GM10847 (cell line): ENCODE data around the gene ZNF688.

Source experiments
- POLR2A ChIP-seq: IDR thresholded peaks from 2 replicates; pipeline ENCODE4 v1.6.1; 2011; ENCODE audit not compliant: insufficient read length; ENCODE audit errors: extremely low read depth

The ZNF688 gene

DNA sequence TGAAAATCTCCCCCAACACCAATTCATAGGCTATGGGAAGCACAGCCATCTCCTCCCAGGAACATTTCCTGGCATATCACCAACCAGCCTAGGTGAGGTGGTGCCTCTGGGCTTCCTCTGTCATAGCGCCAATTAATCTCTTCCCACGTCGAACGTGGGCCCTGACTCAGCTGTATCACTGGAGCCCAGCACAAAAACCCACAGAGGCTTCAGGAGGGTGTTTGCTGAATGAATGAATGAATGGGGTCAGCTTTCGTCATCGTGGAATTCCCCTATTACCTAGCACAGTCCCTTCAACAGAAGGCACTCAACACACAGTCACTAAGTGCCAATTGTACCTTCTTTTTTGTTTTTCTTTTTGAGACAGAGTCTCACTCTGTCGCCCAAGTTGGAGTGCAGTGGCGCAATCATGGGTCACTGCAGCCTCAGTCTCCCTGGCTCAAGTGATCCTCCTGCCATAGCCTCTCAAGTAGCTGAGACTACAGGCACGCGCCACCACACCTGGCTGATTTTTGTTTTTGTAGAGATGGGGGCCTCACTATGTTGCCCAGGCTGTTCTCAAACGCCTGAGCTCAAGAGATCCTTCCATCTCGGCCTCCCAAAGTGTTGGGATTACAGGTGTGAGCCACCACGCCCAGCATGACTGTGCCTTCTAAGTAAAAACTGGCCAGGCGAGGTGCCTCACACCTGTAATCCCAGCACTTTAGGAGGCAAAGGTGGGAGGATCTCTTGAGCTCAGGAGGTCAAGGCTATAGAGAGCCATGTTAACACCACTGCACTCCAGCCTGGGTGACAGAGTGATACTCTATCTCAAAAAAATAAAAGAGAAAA, 4.1 kb downstream of the ZNF688 start:
- no peak for TF ChIP-seq POLR2A

DNA sequence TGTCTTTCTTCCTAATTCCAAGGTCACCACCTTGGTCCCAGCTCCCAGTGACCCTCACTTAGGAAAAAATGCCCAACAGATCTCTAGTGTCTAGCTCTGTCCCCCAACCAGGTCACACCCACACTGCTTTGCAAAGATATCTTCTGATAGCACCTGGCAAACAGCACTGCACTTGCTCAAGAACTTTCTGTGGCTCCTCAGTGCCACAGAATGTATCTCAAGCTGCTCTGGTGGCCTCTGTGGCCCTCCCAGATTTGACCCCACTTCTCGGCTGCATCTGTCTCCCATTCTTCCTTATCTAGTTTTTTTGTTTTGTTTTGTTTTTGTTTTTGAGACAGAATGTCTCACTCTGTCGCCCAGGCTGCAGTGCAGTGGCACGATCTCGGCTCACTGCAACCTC, 5.0 kb downstream of the ZNF688 start:
- no peak for TF ChIP-seq POLR2A

DNA sequence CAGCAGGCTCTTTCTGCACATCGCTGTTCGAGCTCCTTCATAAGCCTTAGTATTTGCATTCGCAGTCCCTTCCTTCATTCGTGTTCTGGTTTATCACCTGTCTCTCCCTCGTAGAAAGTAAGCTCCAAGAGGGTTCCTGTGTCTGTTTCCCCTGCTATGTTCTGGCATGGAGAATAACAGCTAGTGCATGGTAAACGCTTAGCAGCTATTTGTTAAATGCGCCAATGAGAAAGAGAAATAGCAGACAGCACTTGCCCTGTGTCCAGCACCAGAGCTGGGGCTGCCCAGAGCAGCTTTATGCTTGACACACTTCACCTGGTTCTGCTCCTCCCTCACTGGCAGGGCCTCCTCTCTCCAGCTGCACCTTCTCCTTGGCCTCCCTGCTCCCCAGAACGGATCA, 5.5 kb downstream of the ZNF688 start:
- TF ChIP-seq POLR2A, result no peak

DNA sequence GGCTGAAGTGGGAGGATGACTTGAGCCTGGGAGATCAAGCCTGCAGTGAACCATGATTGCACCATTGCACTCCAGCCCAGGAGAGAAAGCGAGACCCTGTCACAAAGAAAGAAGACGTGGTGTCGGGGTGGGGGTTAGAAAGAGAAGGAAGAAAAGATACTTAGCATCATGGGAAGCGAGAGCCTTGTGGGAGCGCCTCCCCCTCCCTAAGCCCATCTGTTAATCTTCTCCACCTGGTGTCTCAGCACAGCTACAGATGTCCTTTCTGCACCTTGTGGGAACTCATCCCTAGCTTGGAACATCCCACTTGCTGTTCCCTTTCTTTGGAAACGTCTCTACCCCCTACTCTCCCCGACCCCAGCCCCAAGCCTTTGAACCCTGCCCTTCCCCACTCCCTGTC, 6.0 kb downstream of the ZNF688 start:
- TF ChIP-seq POLR2A, result no peak

DNA sequence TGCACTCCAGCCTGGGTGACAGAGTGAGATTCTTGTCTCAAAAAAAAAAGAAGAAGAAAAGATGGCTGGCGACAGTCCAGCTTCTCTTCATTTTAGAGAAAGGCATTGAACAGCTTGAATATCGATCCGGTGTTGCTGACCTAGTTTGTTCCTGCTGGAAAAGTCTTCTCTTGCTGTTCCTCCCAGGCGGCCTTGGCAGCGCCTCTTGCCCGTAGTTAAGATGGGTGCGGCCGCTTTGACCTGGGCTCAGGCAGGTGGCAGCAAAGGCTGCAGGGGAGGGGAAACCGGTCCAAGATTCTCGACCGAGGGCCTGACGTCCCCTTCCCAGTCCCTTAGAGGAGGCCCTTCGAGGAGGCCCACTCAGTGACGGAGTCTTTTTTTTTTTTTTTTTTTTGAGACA, 9.5 kb downstream of the ZNF688 start:
- no peak for TF ChIP-seq POLR2A

DNA sequence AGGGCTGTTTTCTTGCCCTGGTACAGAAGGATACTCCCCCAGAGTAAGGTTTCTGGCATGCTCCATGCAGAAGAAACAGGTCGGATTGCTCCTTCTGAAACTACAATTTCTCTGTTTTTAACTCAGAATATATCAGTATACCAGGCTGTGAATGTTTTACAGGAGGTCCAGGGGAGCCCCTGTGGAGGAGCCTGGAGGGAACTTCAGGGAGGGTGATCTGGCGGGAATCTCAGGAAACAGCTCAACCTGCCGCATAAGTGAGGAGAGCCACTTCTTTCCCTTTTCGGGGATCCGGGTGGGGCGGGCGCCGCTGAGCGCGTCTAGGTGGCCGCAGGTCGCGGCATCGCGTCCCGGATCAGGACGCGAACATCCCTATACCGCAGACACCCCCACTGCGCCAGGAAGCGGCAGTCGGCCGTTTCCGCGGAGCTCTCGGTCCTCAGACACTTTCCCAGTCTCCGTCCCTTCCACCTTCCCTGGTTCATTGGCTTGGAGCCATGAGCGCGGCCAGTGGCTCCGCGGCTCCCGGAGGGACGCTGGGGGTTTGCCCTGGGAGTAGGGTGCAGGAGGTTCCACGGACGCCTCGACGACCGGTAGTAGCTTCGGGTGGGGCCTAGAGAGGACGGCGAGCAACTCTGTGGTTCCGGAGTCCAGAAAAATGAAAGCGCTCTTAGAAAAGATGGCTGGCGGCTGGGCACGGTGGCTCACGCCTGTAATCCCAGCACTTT, 10.3 kb downstream of the ZNF688 start:
- TF ChIP-seq POLR2A, result no peak

DNA sequence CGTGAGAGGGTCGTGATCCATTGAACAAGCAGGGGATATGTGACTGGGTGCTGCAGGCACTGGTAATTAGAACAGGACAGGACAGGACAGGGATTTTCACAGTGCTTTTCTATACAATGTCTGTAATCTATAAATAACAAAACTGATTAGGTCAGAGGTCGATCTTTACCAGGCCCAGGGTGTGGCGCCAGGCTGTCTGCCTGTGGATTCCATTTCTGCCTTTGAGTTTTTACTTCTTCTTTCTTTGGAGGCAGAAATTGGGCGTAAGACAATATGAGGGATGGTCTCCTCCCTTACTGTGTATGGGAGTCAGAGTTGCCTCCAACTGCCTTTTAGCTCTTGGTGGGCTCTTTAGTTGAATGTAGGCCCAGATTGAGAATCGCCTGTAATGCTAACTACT, 11.8 kb downstream of the ZNF688 start:
- TF ChIP-seq POLR2A, result no peak

DNA sequence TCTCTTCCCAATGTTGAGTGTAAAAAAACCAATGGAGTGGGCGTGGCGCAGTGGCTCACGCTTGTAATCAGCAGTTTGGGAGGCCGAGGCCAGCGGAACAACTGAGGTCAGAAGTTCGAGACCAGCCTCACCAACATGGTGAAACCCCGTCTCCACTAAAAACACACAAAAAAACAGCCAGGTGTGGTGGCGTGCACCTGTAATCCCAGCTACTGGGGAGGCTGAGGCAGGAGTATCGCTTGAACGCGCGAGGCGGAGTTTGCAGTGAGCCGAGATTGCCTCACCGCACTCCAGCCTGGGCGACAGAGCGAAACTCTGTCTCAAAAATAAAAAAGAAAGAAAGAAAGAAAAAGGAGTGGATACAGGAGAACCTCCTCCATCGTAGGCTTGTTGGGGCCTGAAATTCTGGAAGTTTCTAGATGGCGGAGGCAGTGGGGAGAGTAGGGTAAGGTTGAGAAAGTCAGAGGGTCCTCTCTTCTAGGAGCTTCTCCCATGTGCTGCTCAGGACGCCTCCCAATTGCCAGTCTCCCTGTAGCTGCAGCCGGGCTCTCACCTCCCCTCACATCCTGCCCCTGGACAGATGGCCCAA, 12.6 kb downstream of the ZNF688 start:
- TF ChIP-seq POLR2A, result no peak

DNA sequence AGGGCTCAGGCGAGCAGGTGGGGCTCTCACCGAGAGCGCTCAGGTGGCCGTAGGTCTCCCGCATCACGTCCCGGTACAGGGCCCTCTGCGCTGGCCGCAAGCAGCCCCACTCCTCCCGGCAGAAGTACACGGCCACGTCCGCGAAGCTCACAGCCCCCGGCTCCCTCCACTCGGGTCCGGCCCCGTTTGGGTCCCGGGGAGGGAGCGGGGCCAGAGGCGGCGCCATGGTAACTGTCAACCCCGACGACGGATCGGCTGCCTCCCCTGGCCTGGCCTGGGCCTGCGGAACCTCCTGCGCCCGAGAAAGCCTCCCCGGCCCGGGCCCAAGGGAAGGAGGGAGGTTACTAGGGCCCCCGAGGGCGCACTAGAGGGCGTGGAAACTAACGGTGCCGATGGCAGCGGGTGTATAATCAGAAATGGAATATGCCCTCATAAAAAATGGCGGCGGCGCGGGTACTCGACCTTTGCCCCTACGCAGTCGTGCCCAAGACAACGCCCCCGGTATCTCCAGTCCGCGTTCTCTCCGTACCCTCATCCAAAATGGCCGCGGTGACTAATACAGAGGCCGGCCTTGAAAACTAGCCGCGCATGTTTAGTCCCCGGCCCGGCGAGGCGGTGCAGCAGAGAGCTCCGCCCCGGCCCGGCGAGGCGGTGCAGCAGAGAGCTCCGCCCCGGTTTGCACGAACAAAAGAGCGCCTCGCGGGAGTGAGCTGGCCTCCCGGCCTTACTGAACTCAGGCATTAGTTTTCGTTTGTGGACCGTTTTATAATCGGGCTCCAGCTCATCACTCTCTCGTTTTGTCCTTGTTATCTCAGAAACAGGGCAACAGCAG, 13.3 kb downstream of the ZNF688 start, which contains the start of gene ZNF764:
ZNF764 (minus strand) TSS at position 418 of the 832 bp plus-strand sequence; CDS start at position 226, 192 bp downstream.
- peak; percentile 40 for TF ChIP-seq POLR2A

DNA sequence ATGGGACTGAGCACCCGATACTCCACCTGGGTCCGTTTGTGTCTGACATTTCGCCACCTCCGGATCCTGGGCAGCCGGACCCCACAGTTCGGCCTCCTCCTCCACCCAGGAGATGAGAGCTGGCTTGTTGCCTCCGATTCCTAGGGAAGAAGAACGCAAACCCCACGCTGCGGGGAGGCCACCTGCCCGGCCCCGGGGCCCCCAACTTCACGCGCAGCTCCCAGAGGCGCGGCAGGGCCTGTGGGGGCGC, 13.9 kb downstream of the ZNF688 start:
- no peak for TF ChIP-seq POLR2A

DNA sequence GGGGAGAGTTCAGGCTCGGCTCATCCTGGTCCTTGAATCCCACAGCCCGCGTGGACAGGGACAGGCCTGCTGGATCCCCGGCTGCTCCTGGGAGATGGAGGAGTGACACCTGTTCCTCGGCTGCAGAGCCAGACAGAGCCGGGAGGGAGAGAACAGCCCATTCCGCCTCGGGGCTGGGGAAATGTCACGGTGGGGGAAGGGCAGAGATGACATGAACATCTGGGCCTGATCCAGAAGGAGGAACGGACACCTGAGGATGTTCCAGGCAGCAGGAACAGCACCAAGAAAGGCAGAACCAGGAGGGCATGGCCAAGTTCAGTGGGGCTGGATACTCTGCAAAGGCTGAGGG, 15.4 kb downstream of the ZNF688 start:
- TF ChIP-seq POLR2A, result no peak

DNA sequence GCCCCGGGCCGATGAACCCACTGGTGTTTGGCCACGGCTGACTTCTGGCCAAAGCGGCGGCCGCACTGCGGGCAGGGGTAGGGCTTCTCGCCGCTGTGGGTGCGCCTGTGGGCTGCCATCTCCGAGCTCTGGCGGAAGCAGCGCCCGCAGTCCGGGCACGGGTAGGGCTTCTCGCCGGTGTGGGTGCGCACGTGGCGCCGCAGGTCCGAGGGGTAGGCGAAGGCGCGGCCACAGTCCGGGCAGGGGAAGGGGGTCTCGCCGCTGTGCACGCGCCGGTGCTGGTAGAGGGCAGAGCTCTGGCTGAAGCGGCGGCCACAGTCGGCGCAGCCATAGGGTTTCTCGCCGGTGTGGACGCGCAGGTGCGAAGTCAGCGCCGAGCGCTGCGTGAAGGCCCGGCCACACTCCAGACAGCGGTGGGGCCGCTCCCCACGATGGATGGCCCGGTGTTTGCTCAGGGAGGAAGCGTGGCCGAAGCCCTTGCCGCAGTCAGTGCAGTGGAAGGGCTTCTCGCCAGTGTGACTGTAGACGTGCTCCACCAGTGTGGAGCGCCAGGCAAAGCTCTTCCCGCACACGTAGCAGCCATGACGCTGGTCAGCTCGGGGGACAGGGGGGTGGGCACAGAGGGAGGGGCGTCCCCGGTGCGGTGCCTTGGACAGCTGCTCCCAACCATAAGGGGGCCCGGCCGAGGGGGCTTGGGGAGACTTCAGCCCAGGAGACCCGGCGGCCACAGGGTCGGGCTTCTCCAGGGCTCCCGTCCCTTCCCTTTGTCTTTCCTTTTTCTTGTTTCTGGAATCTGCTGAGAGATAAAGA, 16.0 kb downstream of the ZNF688 start:
- no peak for TF ChIP-seq POLR2A

DNA sequence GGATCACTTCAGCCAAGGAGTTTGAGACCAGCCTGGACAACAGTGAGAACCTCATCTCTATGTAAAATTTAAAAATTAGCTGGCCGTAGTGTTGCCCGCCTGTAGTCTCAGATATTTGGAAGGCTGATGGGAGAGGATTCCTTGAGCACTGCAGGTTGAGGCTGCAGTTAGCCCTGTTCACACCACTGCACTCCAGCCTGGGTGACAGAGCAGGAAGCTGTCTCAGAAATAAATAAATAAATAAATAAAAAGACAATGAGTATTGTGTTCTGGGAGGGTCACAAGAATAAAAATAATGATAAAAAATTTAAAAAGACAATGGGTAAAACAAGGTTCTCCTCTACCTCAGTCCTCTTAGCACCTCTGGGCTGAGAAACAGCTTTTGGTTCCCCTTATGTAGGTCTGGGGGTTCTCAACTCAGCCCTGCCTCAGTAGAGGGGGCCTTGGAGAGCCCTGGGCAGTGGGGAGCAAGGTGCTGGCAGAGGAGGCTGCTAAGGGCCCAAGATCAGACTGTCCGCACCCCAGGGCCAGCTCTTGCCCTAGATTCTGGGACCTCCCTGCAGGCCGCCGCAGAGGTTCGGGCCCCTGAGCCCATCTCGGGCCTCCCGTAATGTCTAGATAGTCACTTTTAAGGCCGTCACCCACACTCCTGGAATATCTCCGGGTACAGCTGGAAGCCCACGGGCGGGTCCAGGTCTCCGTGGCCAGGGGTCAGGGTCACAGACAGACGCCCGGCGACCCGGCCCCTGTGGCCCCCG, 16.8 kb downstream of the ZNF688 start:
- no peak for TF ChIP-seq POLR2A

DNA sequence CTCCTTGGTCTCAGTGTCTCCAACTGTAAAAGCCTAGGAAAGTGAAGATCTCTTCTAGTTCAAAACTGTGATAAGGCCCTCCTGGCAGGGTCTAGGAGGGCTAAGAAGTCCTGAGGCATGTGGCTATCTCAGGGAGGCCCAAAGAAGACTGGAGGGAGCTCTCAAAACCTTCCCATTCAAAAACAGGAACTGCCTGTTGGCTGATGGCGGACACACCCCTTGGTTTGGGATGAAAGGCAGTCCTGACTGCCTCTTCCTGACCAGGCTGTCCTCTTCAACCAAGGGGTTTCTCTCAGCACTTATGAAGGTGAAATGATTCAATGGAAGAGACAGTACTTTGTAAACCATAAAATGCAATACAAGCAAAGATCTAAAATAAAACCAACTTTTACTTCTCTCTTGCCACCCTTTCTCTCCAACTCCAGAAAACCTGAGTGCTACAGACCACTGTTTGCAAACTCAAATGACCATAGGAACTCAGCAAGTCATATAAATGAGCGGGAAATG, 18.1 kb downstream of the ZNF688 start:
- TF ChIP-seq POLR2A, result no peak
